HG03469 (cell line): Measurements from ENCODE around the gene ARSA.
"Not testable (repeated sequence)": the region's sequence is repeated elsewhere in the genome, so short reads cannot be mapped to it uniquely, and the experiment has no call there.

Source experiments
- ATAC-seq: cut with Tn5 transposase; IDR thresholded peaks from one replicate; pipeline ENCODE4 v1.9.1; 2021; ENCODE audit warnings: mild to moderate bottlenecking, moderate library complexity, moderate number of reproducible peaks; ENCODE audit not compliant: unreplicated experiment

The ARSA gene

GRCh38 chr22:50656122-50657070, 28.4 kb upstream of the ARSA start:
- ATAC-seq: no peak

DNA sequence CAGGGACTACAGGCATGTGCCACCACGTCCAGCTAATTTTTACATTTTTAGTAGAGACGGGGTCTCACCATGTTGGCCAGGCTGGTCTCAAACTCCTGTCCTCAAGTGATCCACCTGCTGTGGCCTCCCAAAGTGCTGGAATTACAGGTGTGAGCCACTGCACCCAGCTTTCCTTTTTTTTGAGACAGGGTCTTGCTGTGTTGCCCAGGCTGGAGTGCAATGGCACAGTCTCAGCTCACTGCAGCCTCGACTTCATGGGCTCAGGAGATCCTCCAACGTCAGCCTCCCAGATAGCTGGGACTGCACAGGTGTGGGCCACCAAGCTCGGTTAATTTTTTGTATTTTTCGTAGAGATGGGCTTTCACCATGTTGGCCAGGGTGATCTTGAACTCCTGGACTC, 26.7 kb upstream of the ARSA start:
- ATAC-seq: not testable (repeated sequence)

GRCh38 chr22:50653256-50653655, 25.3 kb upstream of the ARSA start:
- no peak for ATAC-seq

DNA sequence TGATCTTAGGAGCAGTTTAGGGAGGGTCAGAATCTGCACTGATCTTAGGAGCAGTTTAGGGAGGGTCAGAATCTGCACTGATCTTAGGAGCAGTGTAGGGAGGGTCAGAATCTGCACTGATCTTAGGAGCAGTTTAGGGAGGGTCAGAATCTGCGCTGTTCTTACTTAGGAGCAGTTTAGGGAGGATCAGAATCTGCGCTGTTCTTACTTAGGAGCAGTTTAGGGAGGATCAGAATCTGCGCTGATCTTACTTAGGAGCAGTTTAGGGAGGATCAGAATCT, 15.8 kb upstream of the ARSA start:
- ATAC-seq: not testable (repeated sequence)

DNA sequence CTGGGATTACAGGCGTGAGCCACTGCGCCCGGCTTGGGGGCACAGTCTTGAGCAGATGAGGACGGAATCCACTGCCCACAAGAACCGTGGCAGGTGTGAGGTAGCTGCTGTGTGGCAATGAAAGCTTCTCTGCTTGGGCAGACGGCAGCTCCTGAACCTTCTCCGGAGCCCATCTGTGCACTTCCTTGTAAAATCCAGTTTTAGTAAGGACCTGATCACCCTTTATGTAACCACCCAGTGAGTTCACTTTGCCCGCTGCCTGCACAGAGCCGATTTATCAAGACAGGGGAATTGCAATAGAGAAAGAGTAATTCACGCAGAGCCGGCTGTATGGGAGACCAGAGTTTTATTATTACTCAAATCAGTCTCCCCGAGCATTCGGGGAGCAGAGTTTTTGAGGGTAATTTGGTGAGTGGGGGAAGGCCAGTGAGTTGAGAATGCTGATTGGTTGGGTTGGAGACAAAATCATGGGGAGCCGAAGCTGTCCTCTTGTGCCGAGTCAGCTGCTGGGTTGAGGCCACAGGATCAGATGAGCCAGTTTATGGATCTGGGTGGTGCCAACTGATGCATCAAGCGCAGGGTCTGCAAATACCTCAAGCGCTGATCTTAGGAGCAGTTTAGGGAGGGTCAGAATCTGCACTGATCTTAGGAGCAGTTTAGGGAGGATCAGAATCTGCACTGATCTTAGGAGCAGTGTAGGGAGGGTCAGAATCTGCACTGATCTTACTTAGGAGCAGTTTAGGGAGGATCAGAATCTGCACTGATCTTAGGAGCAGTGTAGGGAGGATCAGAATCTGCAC, 15.3 kb upstream of the ARSA start:
- not testable (repeated sequence) for ATAC-seq

GRCh38 chr22:50641696-50642607, 14.0 kb upstream of the ARSA start:
- no peak for ATAC-seq

DNA sequence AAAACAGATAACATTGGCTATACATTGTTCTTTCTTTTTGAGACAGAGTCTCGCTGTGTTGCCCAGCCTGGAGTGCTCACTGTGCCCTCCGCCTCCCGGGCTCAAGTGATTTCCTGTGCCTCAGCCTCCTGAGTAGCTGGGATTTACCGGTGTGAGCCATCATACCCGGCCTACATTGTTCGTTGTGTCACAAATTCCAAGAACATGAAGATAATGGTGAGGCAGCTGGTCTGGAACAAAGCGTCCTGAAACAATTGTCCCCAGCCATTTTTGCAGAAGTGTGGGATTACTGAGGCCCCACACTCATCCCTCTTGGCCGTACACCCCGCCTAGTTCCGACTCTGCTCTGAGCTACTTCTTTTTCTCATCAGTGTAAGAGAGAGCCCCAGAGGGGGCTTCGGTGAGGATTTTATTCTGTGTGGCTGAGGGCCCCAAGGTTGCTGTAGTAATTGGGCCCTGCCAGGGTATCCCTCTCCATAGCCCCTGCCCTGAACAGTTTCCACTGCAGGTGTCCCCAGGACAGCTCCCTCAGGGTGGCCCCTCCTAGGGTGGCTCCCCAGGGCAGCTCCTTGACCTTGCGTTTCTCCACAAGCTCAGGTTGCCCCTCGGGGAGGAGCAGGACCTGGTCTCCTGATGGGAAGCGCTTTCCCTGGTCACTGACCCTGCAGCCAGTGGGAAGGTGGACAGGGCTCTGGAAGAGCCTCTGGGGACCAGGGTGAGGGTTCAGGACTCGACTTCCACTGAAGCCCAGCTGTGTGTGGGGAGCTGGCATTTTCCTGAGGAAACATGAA, 13.1 kb upstream of the ARSA start:
- ATAC-seq: no peak

DNA sequence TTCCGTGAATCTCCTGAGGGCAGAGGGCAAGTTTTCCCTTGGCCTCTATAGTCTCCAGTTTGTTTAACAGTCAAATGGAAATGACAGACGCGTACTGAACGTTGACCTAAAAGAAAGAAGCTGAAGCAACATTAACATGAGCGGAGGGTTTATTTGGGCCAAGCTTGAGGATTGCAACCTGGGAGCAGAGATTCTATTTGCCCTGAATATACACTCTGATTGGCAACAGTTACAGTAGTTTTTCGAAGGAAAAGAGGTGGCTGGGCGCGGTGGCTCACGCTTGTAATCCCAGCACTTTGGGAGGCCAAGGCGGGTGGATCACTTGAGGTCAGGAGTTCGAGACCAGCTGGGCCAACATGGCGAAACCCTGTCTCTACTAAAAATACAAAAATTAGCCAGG, 12.3 kb upstream of the ARSA start:
- not testable (repeated sequence) for ATAC-seq

DNA sequence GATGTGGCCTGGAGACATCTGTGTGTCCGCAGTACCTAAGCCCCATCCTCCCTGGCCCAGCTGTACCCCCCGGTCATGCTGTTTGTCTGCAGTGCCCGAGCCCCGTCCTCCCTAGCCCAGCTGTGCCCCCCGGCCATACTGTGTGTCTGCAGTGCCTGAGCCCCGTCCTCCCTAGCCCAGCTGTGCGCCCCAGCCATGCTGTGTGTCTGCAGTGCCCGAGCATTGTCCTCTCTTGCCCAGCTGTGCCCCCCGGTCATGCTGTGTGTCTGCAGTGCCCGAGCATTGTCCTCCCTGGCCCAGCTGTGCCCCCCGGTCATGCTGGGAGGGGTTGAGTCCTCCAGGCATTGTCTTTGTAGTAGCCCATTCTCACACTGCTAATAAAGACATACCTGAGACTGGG, 7.6 kb upstream of the ARSA start:
- ATAC-seq: no peak

DNA sequence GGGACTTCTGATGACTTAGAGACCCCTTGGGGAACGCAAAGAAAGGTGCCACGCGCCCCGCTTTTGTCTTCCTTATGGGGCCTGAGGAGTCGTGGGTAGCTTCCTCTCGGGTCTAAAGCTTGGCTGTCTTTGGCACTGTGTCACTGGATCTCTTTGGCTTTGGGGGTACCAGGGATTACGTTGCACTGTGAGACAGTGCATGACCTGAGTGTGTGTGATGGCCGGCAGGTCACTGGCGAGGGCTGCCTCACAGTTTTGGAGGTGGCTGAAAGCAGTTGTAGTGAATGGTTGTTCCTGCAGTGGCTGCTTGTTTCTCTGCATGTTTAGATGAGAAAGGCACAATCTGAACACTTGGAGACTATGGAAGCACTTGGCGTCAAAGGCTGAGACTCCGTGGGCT, 5.8 kb upstream of the ARSA start:
- no peak for ATAC-seq

- no peak for ATAC-seq
These were observed 5.1 kb upstream of the ARSA start for GRCh38 chr22:50633086-50633485.

DNA sequence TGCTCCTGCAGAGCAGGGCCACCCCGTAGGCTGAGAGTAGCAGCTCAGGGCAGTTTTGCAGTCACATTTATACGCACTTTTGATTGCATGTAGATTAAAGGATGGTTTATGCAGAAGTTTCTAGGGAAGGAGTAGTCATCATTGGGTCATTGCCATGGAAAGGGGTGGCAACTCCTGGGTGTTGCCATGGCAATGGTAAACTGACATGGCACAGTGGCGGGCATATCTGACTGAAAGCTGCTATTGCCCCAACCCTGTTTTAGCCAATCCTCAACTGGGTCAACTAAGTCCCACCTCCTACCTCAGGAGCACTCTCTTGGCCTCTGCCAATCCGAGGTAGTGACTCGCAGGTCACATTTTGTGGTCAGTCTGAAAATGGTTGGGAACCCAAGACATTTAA, 2.4 kb upstream of the ARSA start:
- ATAC-seq: no peak

- ATAC-seq: no peak
These were observed 687 bp upstream of the ARSA start for GRCh38 chr22:50628543-50629134.

GRCh38 chr22:50626850-50627641, 906 bp downstream of the ARSA start:
- ATAC-seq: no peak

- no peak for ATAC-seq
These were observed 1.6 kb downstream of the ARSA start for GRCh38 chr22:50626314-50626849.

DNA sequence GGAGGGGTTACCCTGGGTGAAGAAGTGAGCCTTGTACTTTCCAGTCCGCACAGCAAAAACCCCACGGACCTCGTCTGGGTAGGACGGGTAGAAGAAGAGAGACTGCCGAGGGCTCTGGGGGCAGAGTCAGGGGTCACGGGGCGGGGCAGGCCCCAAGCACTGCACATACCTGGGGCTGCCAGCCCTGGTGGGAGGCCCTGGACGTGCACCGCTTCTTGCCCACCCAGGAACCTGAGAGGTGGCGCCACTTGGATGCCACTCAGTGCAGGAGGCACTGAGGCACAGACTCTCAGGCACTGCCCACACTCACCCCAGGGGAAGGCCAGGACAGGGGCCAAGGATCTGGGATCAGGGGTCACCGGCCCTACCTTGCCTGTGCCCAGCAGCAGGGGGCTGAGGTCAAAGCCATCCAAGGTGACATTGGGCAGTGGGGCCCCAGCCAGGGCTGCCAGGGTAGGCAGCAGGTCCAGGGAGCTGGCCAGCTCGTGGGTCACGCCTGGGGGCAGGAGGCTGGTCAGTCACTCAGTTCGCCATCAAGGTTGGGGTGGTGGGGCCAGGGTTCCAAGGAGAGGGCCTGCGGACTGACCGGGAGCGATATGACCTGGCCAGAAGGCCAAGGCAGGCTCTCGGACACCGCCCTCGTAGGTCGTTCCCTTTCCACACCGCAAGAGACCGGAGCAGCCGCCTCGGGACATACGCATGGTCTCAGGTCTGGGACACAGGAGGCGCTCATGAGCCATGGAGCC, 2.2 kb downstream of the ARSA start:
- ATAC-seq: no peak

DNA sequence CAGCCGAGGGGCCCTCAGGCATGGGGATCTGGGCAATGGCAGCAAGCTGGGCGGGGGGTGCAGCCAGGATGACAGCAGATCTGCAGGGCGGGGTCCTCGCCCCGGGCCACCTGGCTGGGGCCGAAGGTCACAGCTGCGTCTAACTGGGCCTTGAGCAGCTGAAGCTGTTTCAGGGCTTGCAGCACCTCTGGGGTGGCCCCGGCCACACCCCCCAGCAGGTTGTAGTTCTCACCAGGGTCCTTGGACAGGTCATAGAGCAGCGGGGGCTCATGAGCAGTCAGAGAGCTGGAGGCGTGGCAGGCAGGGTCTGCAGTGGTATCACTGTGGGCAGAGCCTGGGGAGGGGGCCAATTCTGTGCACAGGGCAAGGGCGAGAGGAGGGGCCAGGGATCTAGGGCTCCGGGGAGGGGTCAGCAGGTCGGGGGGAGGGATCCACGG, 2.8 kb downstream of the ARSA start:
- ATAC-seq: no peak
